Lung (tissue), 12 donors: ENCODE measurements around the gene DIS3L2. TPM values are rescaled to one million over a fixed set of nuclear protein-coding genes. Genes with fewer than 3 reads are reported as not detected.

Experiments
- ATAC-seq: fragments of 200-7000 bp; cut with Tn5 transposase; one replicate; pipeline ENCODE4 v1.9.1; 2020; ENCODE audit warnings: moderate number of reproducible peaks; ENCODE audit not compliant: insufficient read depth, low FRiP score
- DNase-seq, 3 donors: peaks; one replicate each; pipeline ENCODE4 v3.0.0-alpha.2; 2013 to 2017
- H3K27ac ChIP-seq, 2 donors: one replicate each; pipeline ENCODE4 v1.5.1; 2013; ENCODE audit warnings: mild to moderate bottlenecking in 2 of 2, moderate library complexity in 2 of 2, control low read depth in 1 of 2, inconsistent platforms in 1 of 2, low read depth in 1 of 2, low read length in 1 of 2
- H3K27me3 ChIP-seq, 3 donors: one replicate each; pipeline ENCODE4 v1.5.1; 2013; ENCODE audit warnings: low read length in 2 of 3; ENCODE audit not compliant: control insufficient read depth in 3 of 3, insufficient read depth in 3 of 3
- H3K36me3 ChIP-seq, 4 donors: one replicate each; pipeline ENCODE4 v1.5.1; 2013; ENCODE audit warnings: low read length in 4 of 4, mild to moderate bottlenecking in 1 of 4, moderate library complexity in 1 of 4; ENCODE audit not compliant: control insufficient read depth in 4 of 4, insufficient read depth in 4 of 4
- H3K4me1 ChIP-seq, 5 donors: one replicate each; pipeline ENCODE4 v1.5.1; 2013; ENCODE audit warnings: low read length in 5 of 5, mild to moderate bottlenecking in 2 of 5, moderate library complexity in 1 of 5; ENCODE audit not compliant: control insufficient read depth in 5 of 5, insufficient read depth in 5 of 5
- H3K4me3 ChIP-seq: one replicate; pipeline ENCODE4 v1.5.1; 2013; ENCODE audit warnings: mild to moderate bottlenecking, control low read depth, moderate library complexity
- H3K9ac ChIP-seq, 2 donors: one replicate each; pipeline ENCODE4 v1.5.1; 2013; ENCODE audit warnings: low read length in 2 of 2, control low read depth in 1 of 2; ENCODE audit not compliant: insufficient read depth in 1 of 2
- H3K9me3 ChIP-seq, 4 donors: one replicate each; pipeline ENCODE4 v1.5.1; 2013; ENCODE audit warnings: low read length in 3 of 4, mild to moderate bottlenecking in 1 of 4, moderate library complexity in 1 of 4; ENCODE audit not compliant: control insufficient read depth in 4 of 4, insufficient read depth in 3 of 4
- WGBS, 2 donors: extraction: QIAGEN DNeasy Blood & Tissue Kit; methylation state at CpG; one replicate each; pipeline ENCODE4 v1.1.7; 2013; 5-methylcytosine and 5-hydroxymethylcytosine counted together
- polyA plus RNA-seq, 2 donors: library from polyadenylated mRNA; stranded (reverse); fragments of 200-250 nt; gene quantifications; one replicate each; pipeline ENCODE4 v1.2.1, GENCODE V29; 2013
- total RNA-seq, 2 donors: library from RNA; depleted of rRNA in 1 of 2; stranded (reverse); fragments of >200 nt in 1 of 2; gene quantifications; one replicate each; pipeline ENCODE4 v1.2.1, GENCODE V29; 2014 to 2021
- TF ChIP-seq, protein P1 (sequence below): IDR thresholded peaks from 2 replicates; pipeline ENCODE4 v1.5.1; 2012; ENCODE audit warnings: mild to moderate bottlenecking; ENCODE audit errors: control extremely low read depth, extremely low read depth
- donor health status: control.
- donor health status: control.
- donor health status: Bipolar disorder and iron deficiency.
- donor health status: healthy.
- donor health status: DM: yes; HTN: yes; CAD: no.

DIS3L2 gene
- total and polyA plus RNA-seq, 4 donors, result 12.7 to 41.0 (median 31.1) TPM

- H3K27ac ChIP-seq, result no peak overlapping the region
- ATAC-seq, result no peak
- no peak overlapping the region for H3K9ac ChIP-seq
- TF ChIP-seq, protein P1, sequence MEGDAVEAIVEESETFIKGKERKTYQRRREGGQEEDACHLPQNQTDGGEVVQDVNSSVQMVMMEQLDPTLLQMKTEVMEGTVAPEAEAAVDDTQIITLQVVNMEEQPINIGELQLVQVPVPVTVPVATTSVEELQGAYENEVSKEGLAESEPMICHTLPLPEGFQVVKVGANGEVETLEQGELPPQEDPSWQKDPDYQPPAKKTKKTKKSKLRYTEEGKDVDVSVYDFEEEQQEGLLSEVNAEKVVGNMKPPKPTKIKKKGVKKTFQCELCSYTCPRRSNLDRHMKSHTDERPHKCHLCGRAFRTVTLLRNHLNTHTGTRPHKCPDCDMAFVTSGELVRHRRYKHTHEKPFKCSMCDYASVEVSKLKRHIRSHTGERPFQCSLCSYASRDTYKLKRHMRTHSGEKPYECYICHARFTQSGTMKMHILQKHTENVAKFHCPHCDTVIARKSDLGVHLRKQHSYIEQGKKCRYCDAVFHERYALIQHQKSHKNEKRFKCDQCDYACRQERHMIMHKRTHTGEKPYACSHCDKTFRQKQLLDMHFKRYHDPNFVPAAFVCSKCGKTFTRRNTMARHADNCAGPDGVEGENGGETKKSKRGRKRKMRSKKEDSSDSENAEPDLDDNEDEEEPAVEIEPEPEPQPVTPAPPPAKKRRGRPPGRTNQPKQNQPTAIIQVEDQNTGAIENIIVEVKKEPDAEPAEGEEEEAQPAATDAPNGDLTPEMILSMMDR, result no peak
- WGBS, 2 donors, result 89% methylated on average over 7 of the region's 7 CpGs
- DNase-seq, result no peak
- no peaks in the 10 kb centered on the region for H3K4me1 ChIP-seq
- H3K36me3 ChIP-seq, result peaks cover 0 to 10% (median 2%) of the 10 kb centered on the region in 4 donors
- no peaks in the 10 kb centered on the region for H3K27me3 ChIP-seq
- H3K4me3 ChIP-seq, result no peak overlapping the region
- no peaks in the 10 kb centered on the region for H3K9me3 ChIP-seq
Measured at GRCh38 chr2:232338759-232339106, 377.2 kb downstream of the DIS3L2 start.

- Histone ChIP-seq H3K4me1 (no peaks in the 10 kb centered on the region), H3K9ac (no peak overlapping the region), H3K27ac (no peak overlapping the region), H3K27me3 (no peaks in the 10 kb centered on the region), H3K9me3 (no peaks in the 10 kb centered on the region), H3K4me3 (no peak overlapping the region), H3K36me3 (peaks cover 0 to 8% (median 2%) of the 10 kb centered on the region in 4 donors)
- TF ChIP-seq, protein P1, result no peak
- WGBS, 2 donors, result 88 to 90% methylated on average over 23 of the region's 23 CpGs
- no peak for ATAC-seq
- DNase-seq, result no peak
Measured at GRCh38 chr2:232339121-232340081, 377.9 kb downstream of the DIS3L2 start.

DNA sequence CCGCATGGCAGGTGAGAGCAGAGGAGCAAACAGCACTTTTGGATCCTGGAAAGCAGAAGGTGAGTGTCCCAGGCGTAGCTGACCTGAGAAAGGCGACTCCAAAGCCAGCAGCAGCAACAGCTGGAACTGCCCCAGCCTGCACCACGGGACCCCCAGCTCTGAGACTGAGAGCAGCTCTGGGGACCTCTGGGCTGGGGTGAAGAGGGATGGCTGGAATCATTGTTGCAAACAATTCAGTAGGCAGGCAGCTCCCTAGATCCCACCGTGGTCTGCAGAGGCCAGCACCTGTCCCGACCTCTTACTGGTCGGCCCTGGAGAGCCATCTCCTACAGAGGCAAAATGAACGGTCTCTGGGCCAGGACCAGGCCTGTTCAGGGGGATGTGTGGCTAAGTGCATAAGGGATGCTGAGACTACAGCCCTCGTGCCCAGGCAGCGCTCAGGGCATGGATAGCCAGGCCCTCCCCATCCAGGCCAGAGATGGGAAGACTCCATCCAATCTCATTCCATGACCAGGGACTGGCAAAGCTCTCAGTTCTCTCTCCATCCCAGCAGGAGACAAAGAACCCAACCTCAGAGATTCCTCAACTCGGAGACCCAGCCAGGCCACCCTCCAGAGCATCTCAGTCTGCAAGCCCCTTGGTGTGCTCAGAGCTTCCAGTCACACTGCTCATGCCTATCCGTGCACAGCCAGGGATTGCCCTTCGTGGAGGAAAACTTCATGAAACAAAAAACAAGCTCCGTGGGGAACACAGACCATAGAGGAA is 378.8 kb downstream of the DIS3L2 start:
- Histone ChIP-seq H3K9ac (no peak overlapping the region), H3K27me3 (no peaks in the 10 kb centered on the region), H3K4me3 (no peak overlapping the region), H3K36me3 (peaks cover 0 to 6% (median 2%) of the 10 kb centered on the region in 4 donors), H3K9me3 (no peaks in the 10 kb centered on the region), H3K4me1 (no peaks in the 10 kb centered on the region), H3K27ac (no peak overlapping the region)
- ATAC-seq, result no peak
- WGBS, 2 donors, result 92 to 93% methylated on average over 14 of the region's 14 CpGs
- no peak for DNase-seq
- TF ChIP-seq, protein P1, result no peak
